HG02938 (cell line): ENCODE data around the gene PRXL2C.
"Not testable (repeated sequence)": the region's sequence is repeated elsewhere in the genome, so short reads cannot be mapped to it uniquely, and the experiment has no call there.

ENCODE experiments used
- ATAC-seq: cut with Tn5 transposase; IDR thresholded peaks from one replicate; pipeline ENCODE4 v1.9.1; 2021; ENCODE audit warnings: mild to moderate bottlenecking, moderate library complexity; ENCODE audit not compliant: unreplicated experiment

Gene PRXL2C

DNA sequence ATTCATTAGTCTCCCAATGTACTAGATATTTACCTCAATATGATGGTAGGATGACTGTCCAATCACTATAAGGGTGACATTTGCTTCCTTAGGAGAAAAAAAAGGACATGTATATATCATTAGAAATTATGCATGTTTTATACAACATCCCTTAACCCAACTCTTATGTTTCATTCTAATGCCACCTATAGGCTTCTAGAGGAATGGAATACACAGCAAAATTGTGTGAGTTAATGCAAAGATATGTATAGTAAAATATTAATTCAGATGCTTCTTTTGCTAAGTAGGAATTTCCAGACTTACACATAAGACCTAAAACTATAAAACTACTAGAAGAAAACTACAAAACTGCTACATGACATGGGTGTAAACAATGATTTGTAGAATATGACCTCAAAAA lies 3.5 kb downstream of the PRXL2C start:
- no peak for ATAC-seq

DNA sequence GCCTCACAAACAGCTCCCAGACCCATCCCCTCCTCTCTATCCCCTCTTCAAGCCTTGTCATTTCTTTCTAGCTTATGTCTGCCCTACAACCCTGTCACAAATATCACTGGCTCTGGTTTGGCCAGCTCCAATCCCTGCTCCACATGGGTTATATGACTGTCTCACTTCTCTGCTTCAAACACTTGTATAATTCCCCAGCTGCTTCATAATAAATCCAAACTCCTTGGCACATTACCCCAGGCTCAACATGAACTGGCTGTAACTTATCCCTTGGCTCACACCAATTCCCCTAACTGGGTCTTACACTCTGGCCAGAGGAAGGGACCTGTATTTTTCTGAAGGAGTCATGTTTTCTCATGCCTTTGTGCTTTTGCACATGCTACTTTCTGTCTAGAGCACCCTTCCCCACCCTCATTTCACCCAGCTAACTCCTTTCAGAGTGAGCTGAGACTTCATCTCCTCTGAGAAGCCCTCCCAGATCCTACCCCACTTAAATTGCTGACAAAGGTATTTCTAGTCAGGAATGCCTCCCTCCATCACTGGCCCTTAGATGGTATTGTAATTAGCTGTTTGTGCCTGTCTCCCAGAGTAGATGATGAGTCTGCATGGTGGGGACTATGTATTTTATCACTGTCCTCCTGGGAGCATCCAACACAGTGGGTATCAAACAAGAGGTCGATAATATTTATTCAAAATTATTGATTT lies 5.3 kb downstream of the PRXL2C start:
- ATAC-seq, result no peak

DNA sequence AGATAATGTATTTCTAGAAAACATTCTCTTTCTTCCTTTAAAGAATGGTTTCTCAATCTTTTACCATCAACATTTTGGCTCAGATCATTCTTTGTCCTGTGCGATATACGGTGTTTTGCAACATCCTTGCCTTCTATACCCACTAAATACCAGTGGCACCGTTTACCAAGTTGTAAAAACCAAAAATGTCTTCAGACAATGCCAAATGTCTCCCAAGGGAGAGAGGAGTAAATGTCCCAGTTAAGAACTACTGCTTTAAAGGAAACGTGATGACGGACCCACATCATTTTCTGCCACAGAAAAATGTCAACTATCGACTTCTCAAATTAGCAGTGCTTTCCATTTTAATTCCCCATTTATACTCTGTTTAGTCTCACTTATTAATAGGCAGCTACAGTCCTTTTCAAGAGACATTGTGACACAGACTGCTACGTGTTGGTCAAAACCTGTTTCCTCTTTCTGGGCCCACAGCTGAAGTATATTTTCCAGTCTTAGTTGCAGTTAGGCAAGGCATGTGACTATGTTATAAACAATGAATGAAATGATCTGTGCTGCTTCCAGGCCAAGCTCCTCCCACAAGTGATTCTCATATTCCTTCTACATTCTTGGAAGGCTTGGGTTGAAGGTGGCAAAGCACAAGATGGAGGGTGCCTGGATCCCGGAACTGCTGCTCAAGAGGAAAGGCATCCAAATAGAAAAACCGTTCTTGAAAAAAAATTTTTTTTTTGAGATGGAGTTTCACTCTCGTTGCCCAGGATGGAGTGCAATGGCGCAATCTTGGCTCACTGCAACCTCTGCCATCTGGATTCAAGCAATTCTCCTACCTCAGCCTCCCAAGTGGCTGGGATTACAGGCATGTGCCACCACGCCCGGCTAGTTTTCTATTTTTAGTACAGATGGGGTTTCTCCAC lies 8.8 kb downstream of the PRXL2C start:
- ATAC-seq, result no peak

DNA sequence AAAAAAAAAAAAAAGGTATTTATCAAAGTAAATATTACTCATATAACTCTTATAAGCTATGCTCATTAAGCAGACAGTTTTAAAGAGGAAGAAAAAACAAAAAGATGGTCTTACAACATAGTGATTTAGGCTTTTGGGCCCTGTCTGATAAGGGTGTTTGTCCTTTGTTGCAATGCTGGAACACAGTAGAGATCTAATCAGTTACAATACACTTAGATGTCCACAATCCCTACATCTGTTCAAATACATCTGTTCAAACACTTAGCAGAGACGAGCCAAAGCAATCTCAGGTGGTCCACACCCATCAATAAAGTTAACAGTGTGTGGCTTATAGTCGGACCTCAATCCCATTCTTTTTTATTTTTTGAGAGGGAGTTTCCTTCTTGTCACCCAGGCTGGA lies 11.0 kb downstream of the PRXL2C start:
- ATAC-seq, result no peak

DNA sequence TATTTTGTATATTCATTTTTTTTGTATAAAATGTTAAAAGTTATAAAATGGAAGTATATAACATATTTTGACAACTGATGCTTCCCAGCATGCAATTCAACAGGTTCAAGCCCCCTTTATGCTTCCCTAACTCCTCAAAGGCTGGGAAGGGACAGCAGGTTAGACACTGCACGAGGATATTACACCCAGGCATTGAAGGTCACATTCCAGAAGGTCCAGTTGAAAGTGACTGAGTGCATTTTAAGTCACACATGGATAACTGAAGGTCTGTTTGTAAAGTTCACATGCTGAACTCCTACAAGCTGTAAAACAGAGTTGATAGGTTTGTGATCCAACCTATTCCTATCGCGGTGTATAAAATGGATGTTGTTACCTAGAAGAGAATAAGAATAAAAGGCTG lies 13.6 kb downstream of the PRXL2C start:
- no peak for ATAC-seq

DNA sequence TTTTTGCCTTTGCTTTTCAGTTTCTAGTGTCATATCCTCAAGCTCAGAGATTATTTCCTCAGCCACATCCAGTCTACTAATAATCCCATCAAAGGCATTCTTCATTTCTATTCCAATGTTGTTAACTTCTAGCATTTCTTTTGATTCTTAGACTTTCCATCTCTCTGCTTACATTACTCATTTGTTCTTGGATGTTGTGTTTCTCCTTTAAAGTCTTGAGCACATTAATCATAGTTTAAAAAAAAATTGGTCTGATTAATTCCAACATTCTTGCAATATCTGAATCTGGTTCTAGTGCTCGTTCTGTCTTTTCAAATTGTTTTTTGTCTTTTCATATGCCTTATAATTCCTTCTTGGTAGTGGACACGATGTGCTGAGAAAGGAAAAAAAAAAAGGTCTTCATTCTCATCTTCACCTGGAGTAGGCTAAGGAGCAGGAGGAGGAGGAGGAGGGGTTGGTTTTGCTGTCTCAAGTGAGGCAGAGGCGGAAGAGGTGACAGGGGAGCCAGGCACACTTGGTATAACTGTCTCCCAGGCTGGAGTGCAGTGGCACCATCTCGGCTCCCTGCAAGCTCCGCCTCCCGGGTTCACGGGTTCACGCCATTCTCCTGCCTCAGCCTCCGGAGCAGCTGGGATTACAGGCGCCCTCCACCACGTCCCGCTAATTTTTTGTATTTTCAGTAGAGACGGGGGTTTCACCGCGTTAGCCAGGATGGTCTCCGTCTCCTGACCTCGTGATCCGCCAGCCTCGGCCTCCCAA lies 16.3 kb downstream of the PRXL2C start:
- no peak for ATAC-seq

DNA sequence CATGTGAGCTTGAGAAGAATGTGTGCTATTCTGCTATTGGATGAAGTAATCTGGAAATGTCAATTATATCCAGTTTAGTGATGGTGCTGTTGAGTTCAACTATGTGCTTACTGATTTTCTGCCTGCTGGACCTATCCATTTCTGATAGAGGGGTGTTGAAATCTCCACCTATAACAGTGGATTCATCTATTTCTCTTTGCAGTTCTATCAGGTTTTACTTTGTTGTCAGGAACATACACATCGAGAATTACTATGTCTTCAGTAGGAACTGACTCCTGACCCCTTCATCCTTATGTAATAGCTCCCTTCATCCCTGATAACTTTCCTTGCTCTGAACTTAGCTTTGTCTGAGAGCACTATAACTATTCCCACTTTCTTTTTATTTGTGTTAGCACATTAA lies 18.7 kb downstream of the PRXL2C start:
- ATAC-seq, result no peak

DNA sequence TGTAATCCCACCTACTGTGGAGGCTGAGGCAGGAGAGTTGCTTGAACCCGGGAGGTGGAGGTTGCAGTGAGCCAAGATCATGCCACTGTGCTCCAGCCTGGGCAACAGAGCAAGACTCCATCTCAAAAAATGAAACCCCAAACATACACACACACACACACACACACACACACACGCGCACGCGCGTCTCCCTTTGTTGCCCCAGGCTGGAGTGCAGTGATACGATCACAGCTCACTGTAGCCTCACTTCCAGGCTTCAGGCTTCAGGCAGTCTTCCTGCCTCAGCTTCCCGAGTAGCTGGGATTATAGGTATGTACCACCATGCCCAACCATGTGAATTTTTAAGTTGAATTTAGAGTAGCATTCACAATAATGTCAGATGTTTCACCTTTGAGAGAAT lies 21.5 kb downstream of the PRXL2C start:
- not testable (repeated sequence) for ATAC-seq

DNA sequence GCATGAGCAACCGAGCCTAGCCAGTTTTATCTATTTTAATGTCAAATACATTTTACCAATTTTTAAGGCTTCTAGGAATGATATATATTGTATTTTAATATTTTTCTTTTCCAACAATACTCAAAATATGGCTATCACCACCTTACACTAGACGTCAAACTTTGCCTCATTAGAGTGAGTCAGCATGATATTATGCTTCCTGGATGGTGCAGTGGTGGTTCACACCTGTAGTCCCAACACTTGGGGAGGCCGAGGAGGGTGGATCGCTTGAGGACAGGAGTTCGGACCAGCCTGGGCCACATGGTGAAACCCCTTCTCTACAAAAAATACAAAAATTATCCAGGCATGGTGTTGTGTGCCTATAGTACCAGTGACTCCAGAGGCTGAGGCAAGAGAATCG lies 28.2 kb downstream of the PRXL2C start:
- ATAC-seq, result no peak

DNA sequence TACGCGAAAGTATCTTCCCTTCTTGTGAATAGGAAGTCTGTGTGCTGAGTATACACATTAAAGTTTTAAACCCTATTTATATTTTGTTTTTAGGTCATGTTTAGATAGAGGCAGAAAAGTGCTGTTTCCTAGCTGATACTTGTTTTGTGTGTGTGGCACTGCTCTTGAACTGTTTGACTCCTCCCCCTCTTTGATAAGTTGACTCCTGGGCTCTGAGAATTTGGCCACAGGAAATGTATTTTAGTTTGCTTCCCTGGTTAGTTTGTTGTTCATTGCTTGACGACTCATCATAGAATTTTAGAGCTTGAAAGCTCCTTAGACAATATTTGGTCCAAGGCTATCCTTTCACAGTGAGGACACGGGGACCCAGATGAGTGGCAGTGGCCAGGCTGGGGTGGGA lies 33.5 kb downstream of the PRXL2C start:
- ATAC-seq, result no peak

DNA sequence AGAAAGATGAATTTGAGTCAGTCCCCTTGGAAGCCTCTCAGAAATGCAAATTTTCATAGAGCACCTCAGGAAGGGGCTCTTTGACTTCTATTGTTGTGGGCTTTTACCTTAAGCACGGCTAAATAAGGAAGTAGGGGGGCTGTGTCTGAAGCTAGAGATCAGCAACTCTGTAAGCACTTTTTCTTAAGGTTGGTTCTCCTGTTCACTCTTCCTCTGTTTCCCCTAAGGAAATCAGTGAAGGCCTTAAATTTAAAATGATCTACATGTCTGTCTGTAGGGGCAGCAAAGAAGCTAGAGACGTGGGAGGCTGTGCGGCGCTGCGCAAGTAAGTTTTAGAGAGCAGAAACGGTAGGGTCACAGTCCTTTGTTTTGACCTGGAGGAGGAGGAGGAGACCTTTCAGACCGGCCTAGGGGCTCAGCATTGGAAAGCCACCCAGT lies 34.3 kb downstream of the PRXL2C start:
- ATAC-seq, result no peak

DNA sequence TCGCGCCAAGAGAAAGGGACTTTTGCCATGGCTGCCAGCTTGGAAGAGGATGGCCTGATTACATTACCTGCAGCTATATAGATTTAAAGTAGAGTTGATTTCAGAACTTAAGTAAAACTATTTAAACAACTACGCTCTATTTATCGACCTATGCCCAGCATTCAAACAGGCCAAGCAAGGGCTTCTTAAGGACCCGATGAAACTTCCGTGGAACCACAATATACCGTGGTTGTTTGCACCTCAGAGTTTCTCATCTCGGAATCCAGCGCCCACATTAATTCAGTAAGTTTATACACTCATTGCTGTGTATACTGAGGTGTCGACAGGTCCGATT lies 35.0 kb downstream of the PRXL2C start:
- no peak for ATAC-seq

DNA sequence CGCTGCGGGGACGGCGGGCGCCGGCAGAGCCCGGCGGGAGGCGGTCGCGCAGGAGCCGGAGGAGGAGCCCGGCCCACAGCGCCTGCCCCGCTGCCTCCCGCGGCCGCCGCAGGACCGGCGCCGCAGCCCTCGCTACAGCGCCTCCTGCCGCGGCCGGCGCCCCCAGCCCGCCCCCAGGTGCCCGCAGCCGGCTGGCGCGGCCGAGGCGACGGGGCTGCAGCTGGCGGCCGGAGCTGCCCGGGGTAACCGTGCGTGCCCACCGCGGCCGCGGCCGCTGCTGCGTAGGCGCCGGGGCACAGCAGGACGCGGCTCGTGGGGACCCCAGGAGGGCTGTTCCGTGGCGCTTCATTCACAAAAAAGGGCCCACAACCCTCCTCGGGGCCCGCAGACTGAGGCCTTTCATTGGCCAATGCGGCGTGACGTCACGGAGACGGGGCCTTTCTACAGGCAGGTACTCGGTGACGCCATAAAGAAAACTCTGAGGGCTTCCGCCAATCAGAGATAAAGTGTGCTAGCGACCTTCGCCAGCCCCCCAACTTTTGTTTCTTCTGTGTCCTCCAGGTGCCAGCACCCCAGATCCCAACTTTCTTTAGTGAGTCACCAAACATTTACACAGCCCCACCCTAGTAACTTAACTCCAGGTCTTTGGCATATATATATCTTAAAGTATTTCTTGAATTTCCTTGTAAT lies 35.5 kb downstream of the PRXL2C start, which contains the start of gene CDC14B:
CDC14B (minus strand) TSS at position 353 of the 690 bp plus-strand sequence. CDS start 465 bp downstream, outside the sequence.
- ATAC-seq, result no peak

DNA sequence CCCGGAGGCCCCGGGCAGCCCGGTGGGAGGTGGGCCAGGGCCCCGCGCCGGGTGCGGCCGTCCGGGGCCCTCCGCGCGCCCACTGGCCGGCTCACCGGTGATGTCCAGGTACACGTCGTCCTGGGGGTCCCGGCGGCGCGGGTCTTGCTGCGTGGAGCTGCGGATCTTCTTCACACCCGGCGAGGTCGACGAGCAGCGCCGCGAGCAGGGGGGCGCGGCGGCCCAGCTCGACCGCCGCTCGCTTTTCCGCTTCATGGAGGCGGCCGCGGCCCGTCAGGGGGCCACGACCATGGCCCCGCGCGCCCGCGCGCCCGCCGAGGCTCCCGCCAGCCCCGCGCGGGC lies 36.0 kb downstream of the PRXL2C start:
- no peak for ATAC-seq

DNA sequence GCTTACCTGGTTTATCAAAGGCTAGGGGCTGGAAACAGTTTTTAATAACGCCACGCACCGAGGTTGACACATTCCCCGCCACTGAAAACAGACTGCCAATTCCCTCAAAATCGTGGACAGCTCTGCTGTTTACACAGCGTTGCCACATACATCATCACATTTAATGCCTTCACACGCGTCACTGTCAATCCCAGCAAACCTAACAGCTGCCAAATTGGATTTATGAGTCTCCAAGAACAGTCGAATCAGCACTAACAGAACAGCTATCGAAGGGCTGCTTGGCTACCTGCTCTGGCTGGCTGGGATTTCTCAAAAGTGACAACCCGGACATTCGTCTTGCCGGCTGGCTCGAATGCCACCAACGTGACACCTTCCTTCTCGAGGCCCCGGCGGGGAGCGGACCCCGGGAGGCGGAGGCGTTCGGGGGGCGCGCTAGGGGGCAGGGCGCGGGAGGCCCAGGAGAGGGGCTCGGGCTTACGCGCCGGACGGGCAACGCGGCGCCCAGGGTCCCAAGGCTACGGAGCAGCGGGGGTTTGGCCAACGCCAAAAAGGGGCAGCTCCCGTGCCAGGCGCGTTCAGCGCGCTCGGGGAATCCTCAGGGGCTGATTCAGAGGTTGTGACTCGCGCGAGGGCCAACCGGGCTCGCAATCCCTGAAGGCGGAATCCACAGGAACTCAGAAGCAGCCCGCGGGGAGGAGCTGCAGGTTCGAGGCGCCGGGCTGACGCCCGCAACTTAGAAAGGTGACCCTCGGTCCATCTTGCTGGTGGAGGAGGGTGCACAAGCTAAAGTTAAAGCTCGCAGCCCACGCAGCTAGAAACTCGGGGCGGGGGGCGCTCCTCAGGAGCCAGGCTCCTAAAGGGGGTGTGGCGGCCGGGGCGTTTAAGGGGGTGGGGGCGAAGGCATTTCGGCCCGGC lies 36.7 kb downstream of the PRXL2C start:
- no peak for ATAC-seq

DNA sequence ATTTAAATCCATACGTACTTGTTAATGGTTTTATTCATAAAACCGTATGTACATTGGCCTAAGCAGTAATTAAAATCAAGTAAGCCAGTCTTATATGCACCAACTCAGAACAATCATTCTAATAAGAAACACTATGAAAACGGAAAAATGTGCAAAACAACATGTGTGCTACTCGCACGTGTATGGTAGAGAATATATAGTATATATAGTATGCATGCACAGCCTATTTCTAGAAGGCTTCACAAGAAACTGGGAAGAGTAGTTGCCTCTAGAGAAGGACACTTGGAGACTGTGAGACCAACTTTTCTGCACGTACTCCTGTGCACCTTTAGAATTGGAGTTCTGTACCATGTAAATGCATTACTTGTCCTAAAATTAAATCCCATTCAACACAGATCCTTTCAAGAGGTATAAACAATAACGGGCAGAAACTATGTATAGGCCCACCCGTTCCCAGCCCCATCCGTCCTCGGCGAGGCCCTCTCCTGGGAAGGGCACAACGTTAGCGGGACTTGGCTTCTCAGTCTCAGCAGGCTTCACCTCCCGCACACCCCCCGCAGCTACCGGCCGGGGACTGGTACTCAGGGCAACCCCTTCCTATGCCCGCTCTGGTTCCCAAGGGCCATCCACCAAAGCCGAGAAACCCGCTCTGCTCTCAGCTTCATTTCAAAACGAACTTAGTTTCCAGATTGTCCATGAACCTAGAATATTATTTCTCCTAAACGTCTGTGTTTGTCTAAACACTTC lies 37.5 kb downstream of the PRXL2C start:
- no peak for ATAC-seq

DNA sequence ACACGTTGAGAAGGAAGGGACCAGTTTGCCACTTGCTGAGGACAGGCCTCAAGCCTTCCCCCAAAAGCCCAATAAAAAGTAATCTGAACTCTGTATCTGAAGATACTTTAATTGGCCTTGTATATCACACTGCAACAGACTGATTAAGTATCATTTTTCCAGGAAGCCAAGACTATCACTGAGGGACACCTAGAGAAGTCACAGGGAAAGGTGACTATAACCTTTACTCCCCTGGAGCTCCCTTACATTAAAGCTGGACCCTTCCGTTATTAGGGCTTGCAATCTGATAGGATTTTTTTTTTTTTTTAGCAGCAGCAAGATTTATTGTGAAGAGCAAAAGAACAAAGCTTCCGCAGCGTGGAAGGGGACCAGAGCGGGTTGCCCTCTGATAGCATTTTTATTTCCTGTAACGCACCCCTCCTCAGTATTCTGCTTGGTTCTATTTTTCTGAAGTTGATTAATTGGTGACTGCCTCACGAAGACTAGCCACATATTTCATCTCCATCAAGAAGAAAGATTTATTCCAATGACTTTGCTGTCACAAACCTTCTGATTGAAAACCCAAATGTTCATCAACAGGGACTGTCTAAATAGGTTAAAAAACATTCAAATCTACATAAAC lies 38.2 kb downstream of the PRXL2C start:
- ATAC-seq, result no peak

DNA sequence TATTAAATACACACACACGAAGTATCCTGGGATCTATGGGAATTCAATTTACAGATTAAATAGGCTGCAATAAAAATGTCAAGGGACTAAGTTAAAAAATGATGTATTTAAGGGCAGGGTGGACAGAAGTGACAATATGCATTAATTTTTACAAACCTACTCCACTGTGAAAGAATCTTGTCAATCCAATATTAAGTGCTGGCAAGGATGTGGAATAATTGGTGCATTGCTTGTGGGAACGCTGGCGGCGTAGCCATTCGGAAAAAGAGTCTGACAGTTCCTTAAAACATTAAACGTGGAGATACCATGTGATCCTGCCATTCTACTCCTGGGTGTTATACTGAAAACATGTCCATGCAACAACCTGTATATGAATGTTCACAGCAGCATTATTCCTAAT lies 39.7 kb downstream of the PRXL2C start:
- no peak for ATAC-seq

DNA sequence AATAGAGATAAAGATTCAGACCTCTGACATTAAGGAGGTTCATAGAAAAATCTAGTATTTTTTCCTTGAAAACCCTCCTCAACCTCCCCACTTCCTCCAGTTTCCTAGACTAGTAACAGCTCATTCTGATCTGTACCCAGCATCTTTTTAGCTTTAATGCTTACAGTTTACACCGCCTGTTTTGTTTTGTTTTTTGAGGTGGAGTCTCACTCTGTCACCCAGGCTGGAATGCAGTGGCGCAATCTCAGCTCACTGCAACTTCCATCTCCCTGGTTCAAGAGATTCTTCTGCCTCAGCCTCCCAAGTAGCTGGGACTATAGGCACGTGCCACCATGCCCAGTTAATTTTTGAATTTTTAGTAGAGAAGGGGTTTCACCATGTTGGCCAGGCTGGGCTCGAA lies 40.5 kb downstream of the PRXL2C start:
- not testable (repeated sequence) for ATAC-seq
